Right kidney (tissue), 1 donor: ENCODE measurements around the gene ZNF583.

Experiments
- DNase-seq: peaks from one replicate; pipeline ENCODE4 v3.0.0-alpha.2; 2016

The ZNF583 gene

GRCh38 chr19:56423985-56424353 lies 19.8 kb downstream of the ZNF583 start:
- no peak for DNase-seq

GRCh38 chr19:56441206-56441792 lies 37.2 kb downstream of the ZNF583 start:
- no peak for DNase-seq

- no peak for DNase-seq
Measured at GRCh38 chr19:56474308-56474707, 70.2 kb downstream of the ZNF583 start.

GRCh38 chr19:56476093-56476492 lies 72.0 kb downstream of the ZNF583 start:
- DNase-seq: no peak
